Colonic mucosa (tissue), 4 donors: Measurements from ENCODE around the gene EFHC2. TPM values are rescaled to one million over a fixed set of nuclear protein-coding genes. Genes with fewer than 3 reads are reported as not detected.

Experiments
- DNase-seq: peaks from one replicate; pipeline ENCODE4 v3.0.0-alpha.2; 2020
- H3K27ac ChIP-seq: fragments of 200-600 bp; one replicate; pipeline ENCODE4 v1.8.0; 2021
- H3K27me3 ChIP-seq: fragments of 200-600 bp; one replicate; pipeline ENCODE4 v1.8.0; 2021
- H3K36me3 ChIP-seq: fragments of 200-600 bp; one replicate; pipeline ENCODE4 v1.8.0; 2021
- H3K4me1 ChIP-seq: fragments of 200-600 bp; one replicate; pipeline ENCODE4 v1.8.0; 2021; ENCODE audit warnings: mild to moderate bottlenecking
- H3K4me3 ChIP-seq: fragments of 200-600 bp; one replicate; pipeline ENCODE4 v1.8.0; 2021
- H3K9ac ChIP-seq, 2 donors: one replicate each; pipeline ENCODE4 v1.7.0; 2013; ENCODE audit warnings: control low read depth in 2 of 2, low read depth in 2 of 2, low read length in 2 of 2
- H3K9me3 ChIP-seq: fragments of 200-600 bp; one replicate; pipeline ENCODE4 v1.8.0; 2021
- CTCF ChIP-seq: fragments of 200-600 bp; IDR thresholded peaks from one replicate; pipeline ENCODE4 v1.8.0; 2022; ENCODE audit warnings: antibody characterized with exemption, mild to moderate bottlenecking
- intact Hi-C: fragments of 100-400 bp; cut with DNase I; formaldehyde crosslinking; loops from one replicate; pipeline ENCODE4 v1.14.1; 2022
- total RNA-seq, 2 donors: library from RNA; stranded (reverse); fragmentation: NEBNext Ultra II Directional in 1 of 2; extraction: Animal tissue kit (Norgen Biotek cat#: 25700) in 1 of 2; gene quantifications; one replicate each; pipeline ENCODE4 v1.2.1, GENCODE V29; 2021
- donor health status: healthy.
- donor health status: DM: no; HTN: no; CAD: no.
- donor health status: DM: no; HTN: no; CAD: no.

EFHC2 gene
- total RNA-seq, 2 donors from 2014 or later: 0.57 to 2.0 TPM

- Histone ChIP-seq H3K4me3 (no peak overlapping the region), H3K9ac (no peak overlapping the region), H3K27ac (no peak overlapping the region), H3K9me3 (no peaks in the 10 kb centered on the region), H3K36me3 (no peaks in the 10 kb centered on the region), H3K4me1 (no peaks in the 10 kb centered on the region), H3K27me3 (no peaks in the 10 kb centered on the region)
- TF ChIP-seq CTCF: no peak
- DNase-seq: no peak
- intact Hi-C loops: no loop called here
These were observed 188.3 kb downstream of the EFHC2 start for GRCh38 chrX:44155126-44155525.

- no peak for DNase-seq
- no peak overlapping the region for H3K9ac ChIP-seq
- H3K27ac ChIP-seq: no peak overlapping the region
- H3K9me3 ChIP-seq: no peaks in the 10 kb centered on the region
- no peaks in the 10 kb centered on the region for H3K36me3 ChIP-seq
- H3K4me1 ChIP-seq: no peaks in the 10 kb centered on the region
- intact Hi-C loops: no loop called here
- no peak for TF ChIP-seq CTCF
- H3K4me3 ChIP-seq: no peak overlapping the region
- H3K27me3 ChIP-seq: no peaks in the 10 kb centered on the region
These were observed 190.6 kb downstream of the EFHC2 start for GRCh38 chrX:44152852-44153251.

GRCh38 chrX:44147130-44147529 lies 196.3 kb downstream of the EFHC2 start:
- Histone ChIP-seq H3K4me3 (no peak overlapping the region), H3K27ac (no peak overlapping the region), H3K9me3 (no peaks in the 10 kb centered on the region), H3K36me3 (no peaks in the 10 kb centered on the region), H3K4me1 (no peaks in the 10 kb centered on the region), H3K9ac (no peak overlapping the region), H3K27me3 (no peaks in the 10 kb centered on the region)
- no peak for DNase-seq
- intact Hi-C loops: no loop called here
- TF ChIP-seq CTCF: no peak

GRCh38 chrX:44144177-44144945 lies 199.1 kb downstream of the EFHC2 start:
- Histone ChIP-seq H3K36me3 (no peaks in the 10 kb centered on the region), H3K27ac (no peak overlapping the region), H3K27me3 (no peaks in the 10 kb centered on the region), H3K4me1 (no peaks in the 10 kb centered on the region), H3K9me3 (no peaks in the 10 kb centered on the region), H3K9ac (no peak overlapping the region), H3K4me3 (no peak overlapping the region)
- TF ChIP-seq CTCF: no peak
- no peak for DNase-seq
- intact Hi-C loops: no loop called here

- Histone ChIP-seq H3K9me3 (no peaks in the 10 kb centered on the region), H3K27me3 (no peaks in the 10 kb centered on the region), H3K9ac (no peak overlapping the region), H3K27ac (no peak overlapping the region), H3K4me3 (no peak overlapping the region), H3K36me3 (no peaks in the 10 kb centered on the region), H3K4me1 (no peaks in the 10 kb centered on the region)
- no peak for TF ChIP-seq CTCF
- no peak for DNase-seq
- intact Hi-C loops: no loop called here
These were observed 200.3 kb downstream of the EFHC2 start for GRCh38 chrX:44143061-44143602.
